GM19238 (cell line): ENCODE results near the gene PHKA1.
"Not testable (repeated sequence)": the region's sequence is repeated elsewhere in the genome, so short reads cannot be mapped to it uniquely, and the experiment has no call there.

Source experiments
- DNase-seq: peaks from one replicate; pipeline ENCODE4 v3.0.0; 2011; ENCODE audit warnings: low spot score; ENCODE audit not compliant: insufficient read length

PHKA1 gene

DNA sequence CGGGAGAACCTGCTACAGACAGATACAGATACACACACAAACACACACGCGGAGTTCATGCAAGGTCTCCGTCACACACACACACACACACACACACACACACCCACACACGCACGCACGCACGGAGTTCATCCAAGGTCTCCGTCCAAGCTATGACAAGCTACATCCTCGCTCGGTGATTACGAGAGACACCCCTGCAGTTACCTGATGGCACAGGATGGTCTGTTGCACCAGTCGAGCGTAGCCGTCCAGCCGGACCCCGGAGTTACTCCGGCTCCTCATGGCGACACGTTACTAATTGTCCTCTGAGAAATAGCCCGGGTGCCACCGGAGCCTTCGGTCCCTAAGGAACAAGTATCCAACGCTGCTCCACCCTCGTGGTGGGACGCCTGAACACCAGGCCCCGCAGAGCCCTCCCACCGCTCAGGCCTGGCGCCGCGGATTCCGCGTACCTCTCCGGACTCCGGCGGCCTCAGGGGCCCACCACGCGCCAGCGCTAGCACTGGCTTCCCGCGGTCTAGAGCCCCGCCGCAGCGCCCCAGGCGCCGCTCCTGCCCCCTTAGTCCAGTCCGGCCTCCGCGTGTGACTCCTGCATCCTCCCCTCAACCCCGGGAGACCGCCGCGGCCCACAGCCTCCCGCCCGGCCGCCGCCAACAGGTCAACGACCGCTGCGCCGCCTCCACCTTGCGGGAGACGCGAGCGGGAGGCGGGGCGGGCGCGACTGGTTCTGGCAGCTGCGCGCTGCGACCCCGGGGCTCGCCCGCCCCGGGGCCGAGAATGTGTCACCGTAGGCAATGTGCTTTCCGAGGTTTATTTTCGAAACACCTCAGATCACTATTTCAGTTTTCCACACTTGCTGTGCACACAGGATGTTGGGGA, at the start of gene PHKA1:
Gene PHKA1, minus strand, starts transcription at position 708 of the 879 bp plus-strand sequence. Its CDS starts 426 bp downstream, at position 282.
- DNase-seq: peak; percentile 7

DNA sequence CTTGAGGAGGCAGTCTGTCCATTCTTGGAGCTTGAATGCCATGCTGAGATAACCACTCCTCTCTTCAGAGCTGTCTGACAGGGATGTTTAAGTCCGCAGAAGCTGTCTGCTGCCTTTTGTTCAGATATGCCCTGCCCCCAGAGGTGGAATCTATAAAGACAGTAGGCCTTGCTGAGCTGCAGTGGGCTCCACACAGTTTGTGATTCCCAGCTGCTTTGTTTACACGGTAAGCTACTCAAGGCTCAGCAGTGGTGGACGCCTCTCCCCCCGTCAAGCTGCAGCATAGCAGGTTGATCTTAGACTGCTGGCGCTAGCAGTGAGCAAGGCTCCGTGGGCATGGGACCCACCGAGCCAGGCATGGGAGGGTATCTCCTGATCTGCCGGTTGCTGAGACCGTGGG, 46.3 kb upstream of the PHKA1 start:
- not testable (repeated sequence) for DNase-seq

DNA sequence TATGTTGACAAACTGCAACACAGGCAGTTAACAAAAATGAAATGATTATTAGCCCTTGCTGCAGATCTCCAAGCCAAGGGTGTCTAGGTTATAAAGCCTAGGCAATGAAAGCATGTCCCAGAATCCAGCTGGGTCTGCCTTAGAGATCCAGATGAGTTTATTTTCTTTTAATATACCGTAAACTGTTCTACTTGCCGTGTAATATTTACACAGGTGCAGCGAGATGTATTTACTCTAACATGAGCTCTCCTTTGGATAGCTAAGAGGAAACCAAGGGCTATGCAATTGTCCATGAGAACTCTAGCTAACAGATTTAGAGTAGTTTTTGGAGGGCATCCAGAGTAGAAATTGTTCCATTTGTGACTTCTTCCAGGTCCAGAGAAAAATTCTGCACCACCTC, 34.4 kb upstream of the PHKA1 start:
- not testable (repeated sequence) for DNase-seq

DNA sequence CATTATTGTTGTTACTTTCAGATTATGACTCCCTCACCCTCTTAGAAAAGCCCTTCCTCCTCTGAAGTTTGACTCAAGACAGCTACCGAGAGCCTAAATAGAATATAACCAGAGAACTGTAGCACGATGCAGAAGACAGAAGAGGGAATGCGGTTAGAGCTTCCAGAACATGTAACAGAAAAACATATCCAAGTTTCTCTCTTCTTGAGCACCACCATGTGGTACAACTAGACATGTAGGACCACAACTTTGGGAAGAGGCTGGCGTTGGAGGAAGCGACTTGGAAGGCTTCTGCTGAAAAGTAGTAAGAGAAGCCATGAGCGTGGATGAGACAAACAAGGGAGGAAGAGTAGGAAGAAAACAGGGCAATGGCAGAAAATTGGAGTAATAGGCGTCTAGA, 31.4 kb upstream of the PHKA1 start:
- not testable (repeated sequence) for DNase-seq

DNA sequence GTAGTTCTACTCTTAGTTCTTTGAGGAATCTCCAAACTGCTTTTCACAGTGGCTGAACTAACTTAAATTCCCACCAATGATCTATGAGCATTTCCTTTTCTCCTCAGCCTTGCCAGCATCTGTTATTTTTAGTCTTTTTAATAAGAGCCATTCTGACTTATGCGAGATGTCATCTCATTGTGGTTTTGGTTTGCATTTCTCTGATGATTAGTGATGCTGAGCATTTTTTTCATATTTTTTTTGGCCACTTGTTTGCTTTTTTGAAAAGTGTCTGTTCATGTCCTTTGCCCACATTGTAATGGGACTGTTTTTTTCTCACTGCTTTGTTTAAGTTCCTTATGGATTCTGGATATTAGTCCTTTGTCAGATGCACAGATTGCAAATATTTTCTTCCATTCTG, 21.5 kb upstream of the PHKA1 start:
- no peak for DNase-seq

DNA sequence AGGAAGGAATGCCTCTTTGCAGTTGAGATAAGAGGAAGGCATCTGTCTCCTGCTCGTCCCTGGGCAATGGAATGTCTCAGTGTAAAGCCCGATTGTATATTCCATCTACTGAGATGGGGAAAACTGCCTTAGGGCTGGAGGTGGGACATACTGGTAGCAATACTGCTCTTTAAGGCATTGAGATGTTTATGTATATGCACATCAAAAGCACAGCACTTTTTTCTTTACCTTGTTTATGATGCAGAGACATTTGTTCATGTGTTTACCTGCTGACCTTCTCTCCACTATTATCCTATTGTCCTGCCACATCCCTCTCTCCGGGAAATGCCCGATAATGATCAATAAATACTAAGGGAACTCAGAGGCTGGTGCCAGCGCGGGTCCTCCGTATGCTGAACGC, 19.5 kb upstream of the PHKA1 start:
- DNase-seq: not testable (repeated sequence)

DNA sequence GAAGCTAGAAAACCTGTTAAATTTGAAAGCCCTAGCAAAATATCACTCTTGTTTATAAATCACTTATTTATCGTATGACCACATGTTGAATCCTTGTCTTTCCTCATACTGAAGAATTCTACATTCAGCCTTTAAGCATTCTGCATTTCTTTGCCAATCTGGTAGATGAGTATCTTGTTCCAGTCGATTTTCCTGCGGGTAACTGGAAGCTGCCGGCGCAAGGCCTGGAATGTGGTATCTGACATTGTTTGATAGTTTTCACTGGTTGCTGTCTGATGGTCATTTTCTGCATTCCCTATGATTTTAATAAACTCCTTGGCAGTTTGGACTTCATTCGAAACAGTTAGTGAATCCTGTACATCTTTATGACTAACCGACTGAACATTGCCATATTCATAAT, 13.7 kb upstream of the PHKA1 start:
- no peak for DNase-seq

DNA sequence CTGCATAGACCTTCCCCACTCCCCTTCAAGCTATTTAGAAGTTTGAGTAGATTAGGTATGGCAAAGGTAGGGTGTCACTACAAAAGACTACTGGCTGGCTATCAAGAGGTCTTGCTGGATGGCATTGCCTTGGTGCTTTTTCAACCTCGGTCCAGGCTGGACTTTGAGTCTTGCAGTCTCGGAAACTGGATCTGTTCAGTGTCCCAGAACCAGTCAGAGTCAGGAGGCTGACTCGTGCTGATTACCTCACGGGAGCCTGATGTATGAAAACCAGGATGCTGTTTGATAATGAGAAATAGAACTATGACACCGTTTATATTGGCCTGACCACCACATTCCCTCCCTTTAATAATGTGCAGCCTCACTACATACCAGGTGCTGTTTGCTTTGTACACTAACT, 2.7 kb upstream of the PHKA1 start:
- DNase-seq: no peak

DNA sequence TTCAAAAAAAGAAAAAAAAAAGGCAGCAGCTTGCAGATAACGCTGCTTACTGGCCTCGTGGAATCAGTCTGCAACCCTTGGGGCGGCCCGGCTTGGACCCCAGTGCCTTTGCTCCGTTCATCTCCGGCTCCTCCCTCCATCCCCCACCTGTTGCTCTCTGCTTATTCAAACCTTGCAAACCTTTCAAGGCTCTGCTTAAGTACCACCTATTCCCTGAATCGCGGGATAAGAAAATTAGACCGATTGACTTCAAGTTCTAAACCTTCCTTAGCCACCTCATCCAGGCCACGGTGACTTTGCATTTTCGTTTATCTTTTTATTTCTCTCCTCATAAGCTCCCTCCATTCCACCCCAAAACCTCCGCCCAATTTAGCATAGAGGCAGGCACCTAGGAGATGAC, 1.4 kb upstream of the PHKA1 start:
- DNase-seq: no peak

DNA sequence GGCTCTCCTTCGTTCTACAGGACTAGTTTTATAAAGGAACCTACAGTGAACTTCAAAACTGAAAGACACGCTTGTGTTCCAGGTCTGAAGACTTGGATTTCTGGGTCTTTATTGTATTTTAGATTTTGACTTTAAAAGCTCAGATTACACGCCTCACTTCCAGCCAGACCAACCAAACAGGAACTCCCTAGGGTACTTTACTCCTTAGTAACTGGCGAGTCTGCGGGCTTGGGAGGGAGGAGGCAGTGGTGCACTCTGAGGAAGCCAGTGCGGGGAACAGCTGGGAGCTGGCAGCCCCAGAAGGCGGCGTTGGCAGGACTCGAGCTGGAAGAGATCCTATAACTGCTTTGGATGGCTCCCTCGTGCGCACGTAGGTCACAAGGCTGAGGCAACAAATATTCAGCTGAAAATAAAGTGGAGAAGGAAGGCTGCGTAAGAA, 391 bp upstream of the PHKA1 start:
- no peak for DNase-seq

DNA sequence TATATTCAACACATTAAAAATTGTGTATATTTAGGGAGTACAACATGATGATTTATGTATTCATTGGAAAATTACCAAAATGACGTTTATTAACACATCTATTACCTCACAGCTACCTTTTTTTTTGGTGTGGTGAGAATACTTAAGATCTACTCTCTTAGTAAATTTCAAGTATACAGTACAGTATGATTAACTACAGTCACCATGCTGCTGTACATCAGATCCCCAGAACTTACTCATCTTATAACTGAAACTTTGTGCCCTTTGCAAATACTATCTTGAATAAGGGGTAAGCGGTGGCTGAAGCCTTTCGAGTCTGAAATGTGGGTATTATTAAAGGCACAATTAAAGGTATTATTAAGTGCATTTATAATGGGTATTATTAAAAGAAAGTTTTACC, 976 bp downstream of the PHKA1 start:
- no peak for DNase-seq

DNA sequence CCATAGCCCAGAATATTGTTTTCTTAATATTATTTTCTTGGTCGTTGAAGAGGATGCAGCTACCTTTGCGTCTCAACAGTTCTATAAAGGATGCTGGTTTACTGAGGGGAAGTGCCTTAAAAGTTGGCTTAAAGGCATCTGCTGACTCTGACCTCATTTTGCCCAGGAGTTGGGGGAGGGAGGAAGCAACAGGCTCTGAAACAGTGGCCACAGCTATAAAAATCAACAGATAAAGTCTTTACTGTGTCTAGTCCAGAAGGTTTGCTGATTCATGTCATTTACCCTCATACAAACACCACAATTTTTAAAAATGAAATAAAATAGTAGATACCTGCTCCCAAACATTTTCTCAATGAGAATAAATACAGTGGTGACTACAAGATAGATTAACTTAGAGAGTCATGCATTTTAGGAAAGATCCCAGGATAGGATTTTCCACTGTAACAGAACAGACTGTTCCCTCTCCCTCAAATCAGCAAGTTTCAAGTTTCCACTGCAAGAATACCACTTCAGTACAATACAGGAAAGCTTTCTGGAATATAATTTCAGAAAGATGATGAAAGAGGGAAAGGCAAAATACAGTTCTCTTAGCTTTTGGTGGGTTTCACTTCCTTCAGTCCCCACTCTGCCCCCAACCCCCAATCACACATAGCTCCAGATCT, 1.9 kb downstream of the PHKA1 start:
- DNase-seq: no peak

DNA sequence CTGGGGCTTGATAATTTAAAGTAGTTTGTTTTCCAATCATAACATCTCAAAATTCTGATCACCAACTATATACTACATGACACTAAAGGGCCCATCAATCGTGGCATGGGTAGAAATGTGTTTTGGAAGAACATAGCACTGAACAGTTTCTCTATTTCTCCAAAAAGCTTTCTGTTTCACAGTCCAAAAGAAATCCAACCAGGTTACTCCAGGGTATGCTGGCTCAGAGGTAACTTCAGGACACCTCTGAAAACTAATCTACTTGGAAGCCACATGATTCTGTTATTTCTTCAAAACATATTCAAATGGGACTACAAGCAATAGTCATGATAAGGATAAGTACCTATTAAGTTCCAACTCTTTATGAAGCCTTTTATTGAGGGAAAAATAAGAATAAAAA, 8.3 kb downstream of the PHKA1 start:
- DNase-seq: no peak

DNA sequence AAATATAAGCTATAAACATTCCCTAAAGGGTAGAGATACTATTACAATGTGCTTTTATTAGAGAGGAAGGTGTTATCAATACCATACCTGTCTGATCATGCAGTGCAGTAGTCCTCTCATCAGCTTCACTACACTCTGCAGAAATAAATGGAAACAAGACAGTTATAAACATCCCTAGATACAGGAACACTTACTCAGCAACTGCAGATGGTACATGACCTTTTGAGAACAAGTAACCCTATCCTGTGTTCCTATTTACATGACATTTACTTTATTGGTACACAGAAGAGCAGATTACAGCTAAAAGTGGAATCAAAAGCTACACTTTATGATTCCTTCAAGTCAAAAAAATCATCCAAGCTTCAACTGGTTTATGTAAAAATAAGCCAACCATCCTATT, 9.0 kb downstream of the PHKA1 start:
- DNase-seq: no peak

DNA sequence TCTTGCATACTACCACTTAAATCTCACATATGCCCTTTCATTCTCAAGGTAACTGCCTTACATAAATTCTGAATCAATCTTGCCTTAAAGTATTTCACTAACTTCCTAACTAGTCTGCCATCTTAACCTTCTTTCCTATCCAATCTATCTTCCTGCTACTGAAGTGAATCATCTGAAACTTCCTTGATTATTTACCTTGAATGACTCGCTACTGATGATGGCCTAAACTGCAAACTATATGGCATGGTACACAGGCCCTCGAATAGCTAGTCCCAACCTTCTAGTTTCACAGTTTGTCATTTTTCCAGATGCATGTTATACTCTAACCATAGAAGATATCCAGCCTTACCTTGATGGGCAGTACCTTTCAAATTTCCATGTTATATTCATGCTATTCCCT, 19.9 kb downstream of the PHKA1 start:
- DNase-seq: no peak

DNA sequence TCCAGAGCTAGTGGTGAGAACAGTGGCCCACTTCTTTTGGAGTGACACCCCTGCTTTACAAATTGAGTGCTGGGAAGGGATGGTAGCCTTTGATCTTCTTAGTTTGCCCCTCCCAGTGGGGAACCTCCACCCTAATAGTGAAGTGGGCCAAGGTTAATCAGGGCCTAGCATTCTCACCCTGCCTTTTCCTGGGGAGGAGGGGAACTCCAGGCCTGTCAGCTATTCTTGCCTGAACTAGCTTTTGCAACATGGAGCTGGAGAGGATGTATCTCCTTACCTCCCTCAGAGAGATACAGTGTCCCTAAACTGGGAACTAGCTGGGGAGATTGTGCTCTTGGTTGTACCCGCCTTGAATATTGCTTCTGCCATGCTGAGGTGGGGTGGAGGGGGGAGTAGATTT, 20.6 kb downstream of the PHKA1 start:
- DNase-seq: no peak

DNA sequence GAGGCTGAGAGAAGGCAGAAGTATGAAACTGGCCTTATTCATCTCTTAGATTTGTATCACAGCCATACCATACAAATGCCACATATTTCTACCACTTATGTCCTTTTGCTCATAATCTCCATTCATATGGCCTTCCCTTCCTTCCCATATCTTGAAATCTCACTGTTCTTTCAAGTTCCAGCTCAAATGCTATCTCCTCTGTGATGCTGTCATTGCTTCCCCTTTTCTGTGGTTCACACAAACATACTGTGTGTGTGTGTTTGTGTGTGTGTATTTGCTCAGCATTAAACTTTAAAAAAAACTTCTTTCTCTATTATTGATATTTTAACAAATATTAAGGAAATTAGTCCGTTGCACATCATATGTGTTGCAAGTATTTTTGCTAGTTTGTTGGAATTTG, 26.7 kb downstream of the PHKA1 start:
- DNase-seq: no peak

DNA sequence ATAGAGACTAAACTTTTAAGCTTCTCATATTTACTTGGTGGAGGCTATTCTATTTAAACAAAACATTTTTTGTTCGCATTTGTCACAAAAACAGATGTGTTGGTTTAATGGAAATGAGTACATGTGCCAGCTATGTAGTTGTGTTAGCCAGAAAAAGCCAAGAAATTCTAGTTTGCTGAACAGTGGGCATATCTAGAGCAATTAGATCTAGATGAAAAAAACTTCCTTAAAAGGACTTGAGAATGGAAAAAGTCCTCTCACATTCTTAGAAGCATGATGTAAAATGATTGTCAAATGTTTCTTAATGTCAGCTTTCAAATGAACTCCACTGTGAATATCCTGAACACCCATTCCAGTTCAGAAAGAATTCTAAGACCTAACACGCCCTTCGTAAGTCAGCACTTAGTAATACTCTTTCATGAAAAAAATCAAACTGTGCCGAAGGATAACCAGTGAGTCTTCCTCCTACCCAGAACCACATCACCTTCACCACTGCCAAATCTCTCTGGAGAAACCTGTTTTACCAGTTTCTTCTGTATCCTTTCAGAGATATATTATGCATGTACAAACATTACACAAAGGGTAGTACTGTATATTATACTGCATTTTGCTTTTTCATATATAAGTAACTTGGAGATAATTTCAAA, 28.2 kb downstream of the PHKA1 start:
- DNase-seq: no peak

DNA sequence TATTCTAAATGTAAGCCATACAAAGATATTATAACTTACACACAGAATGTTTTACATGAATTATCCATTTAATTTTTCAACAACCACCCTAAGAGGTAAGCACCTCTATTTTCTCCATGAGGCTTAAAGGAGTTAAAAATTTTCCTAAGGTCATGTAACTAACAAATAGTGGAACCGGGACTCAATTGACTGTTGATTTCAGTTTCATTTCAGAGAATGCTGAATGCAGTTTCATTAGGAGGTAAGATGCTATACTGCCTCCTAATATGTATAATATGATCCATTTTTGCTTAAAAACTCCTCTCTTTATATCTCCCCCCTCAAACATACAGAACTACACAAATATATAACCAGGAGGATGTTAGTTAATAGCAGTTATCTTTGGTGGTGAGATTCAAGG, 29.1 kb downstream of the PHKA1 start:
- no peak for DNase-seq

DNA sequence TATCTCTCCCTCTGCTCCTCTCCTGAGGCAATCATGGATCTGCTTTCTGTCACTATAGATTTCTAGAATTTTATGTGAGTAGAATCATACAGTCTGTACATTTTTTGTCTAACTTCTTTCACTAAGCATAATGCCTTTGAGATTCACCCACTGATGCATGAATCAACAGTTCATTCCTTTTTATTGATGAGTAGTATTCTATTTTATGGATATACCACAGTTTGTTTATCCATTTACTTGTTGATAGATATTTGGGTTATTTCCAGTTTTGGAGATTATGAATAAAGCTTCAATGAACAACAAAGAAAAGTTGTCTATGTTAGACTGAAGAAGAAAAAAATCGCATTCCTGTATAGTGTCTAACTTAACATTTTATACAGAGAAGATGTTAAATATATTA, 30.5 kb downstream of the PHKA1 start:
- no peak for DNase-seq

DNA sequence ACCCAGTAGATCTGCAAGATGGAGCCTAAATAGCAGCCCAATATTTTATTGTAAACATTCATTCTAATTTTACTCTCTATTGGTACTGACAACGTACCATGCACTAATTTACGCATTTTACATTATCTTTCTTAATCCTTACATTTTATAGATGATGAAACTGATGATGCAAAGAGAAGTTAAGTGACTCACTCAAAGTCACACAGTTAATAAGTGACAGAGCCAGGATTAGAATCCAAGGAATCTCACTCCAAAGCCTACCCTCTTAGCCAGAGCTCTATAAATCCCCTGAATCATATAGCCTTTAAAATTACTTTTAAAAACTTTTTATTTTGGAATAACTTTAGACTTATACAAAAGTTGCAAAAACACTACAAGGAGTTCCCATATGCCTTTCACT, 37.6 kb downstream of the PHKA1 start:
- no peak for DNase-seq

DNA sequence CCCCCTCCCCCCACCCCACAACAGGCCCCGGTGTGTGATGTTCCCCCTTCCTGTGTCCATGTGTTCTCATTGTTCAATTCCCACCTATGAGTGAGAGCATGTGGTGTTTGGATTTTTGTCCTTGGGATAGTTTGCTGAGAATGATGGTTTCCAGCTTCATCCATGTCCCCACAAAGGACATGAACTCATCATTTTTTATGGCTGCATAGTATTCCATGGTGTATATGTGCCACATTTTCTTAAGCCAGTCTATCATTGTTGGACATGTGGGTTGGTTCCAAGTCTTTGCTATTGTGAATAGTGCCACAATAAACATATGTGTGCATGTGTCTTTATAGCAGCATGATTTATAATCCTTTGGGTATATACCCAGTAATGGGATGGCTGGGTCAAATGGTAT, 40.2 kb downstream of the PHKA1 start:
- not testable (repeated sequence) for DNase-seq
